ENCODE results near the gene CEP112. TPM values are rescaled to one million over a fixed set of nuclear protein-coding genes. Genes with fewer than 3 reads are reported as not detected.
A peak's percentile ranks its signal among the peaks of the same experiment; 100 is the strongest.

The CEP112 gene
- total and polyA plus RNA-seq, 2 of the 13 experiments (the other 11 are each of a cell fraction or from before 2014, with no cell fraction given): 1.2 to 3.4 TPM

GRCh38 chr17:65759532-65759931, 432.4 kb downstream of the CEP112 start:
- Histone ChIP-seq H3K9ac (ENCODE audit: insufficient read depth, low read depth, low read length) (no peak overlapping the region), H3K79me2 (ENCODE audit: insufficient read depth, low read length) (no peaks in the 10 kb centered on the region), H3K4me1 (ENCODE audit: insufficient read depth, low read length) (peaks cover 32% of the 10 kb centered on the region), H3K4me2 (ENCODE audit: low read depth, low read length) (peak overlapping the region; percentile 16; the same call in 1 of the 2 replicates), H3K27ac (ENCODE audit: extremely low read length, insufficient read depth, low read length) (peak overlapping the region; percentile 7), H3K36me3 (replicated peaks in 1 of 2; ENCODE audit: control insufficient read depth in 1 of 2, insufficient read depth in 2 of 2, low read length in 2 of 2) (no peaks in the 10 kb centered on the region), H3K27me3 (ENCODE audit: control insufficient read depth in 1 of 2, insufficient read depth in 2 of 2, low read length in 2 of 2) (no peaks in the 10 kb centered on the region), H2AFZ (ENCODE audit: low read length) (no peak overlapping the region), H3K4me3 (replicated peaks in 1 of 3; ENCODE audit: insufficient read depth in 1 of 3, low read depth in 2 of 3, low read length in 3 of 3) (no peak overlapping the region), H3K9me3 (ENCODE audit: low read length) (no peaks in the 10 kb centered on the region), H4K20me1 (ENCODE audit: insufficient read depth, low read length) (no peaks in the 10 kb centered on the region)
- WGBS (ENCODE audit: low lambda C conversion rate): 84% methylated on average over 4 of the region's 4 CpGs
- BruUV-seq (replicated peaks): no TSS peak
- intact Hi-C loops (cut with micrococcal nuclease; ENCODE audit: unreplicated experiment) (loop anchor here (1.0 to 10.0 kb wide), 2 partner anchors 9 to 65 kb away; no protein-coding TSS in a partner anchor), in situ Hi-C loops (cut with HindIII; ENCODE audit: extremely low pct_ligation_motif_present, low pct_unique_long_range_greater_than_20kb) (no loop called here)
- no peak for FAIRE-seq
- ChIA-PET POLR2A (no interaction called here), CTCF (ENCODE audit: low intra/inter-chr PET ratio, low total read pairs) (no interaction called here)
- peak; percentile 69 for DNase-seq (ENCODE audit: low spot score)
- ATAC-seq: no peak
- TF ChIP-seq FOXP1 (IDR thresholded peaks at IDR 0.05) (no peak), FOXP1 (CRISPR knock-in tag; IDR thresholded peaks at IDR 0.05) (peak; percentile 71), ZNF160 (CRISPR knock-in tag; IDR thresholded peaks at IDR 0.05) (no peak), NFIB (CRISPR knock-in tag; IDR thresholded peaks at IDR 0.05; ENCODE audit: borderline replicate concordance) (no peak), ZFP91 (CRISPR knock-in tag; IDR thresholded peaks at IDR 0.05; ENCODE audit: borderline replicate concordance) (no peak), MED1 (CRISPR knock-in tag; IDR thresholded peaks at IDR 0.05) (0 out of 2 replicates have a peak, but pooled peaks have one; percentile 25), LBX2 (CRISPR knock-in tag; IDR thresholded peaks at IDR 0.05; ENCODE audit: borderline replicate concordance) (no peak), ZNF44 (CRISPR knock-in tag; IDR thresholded peaks at IDR 0.05) (no peak), ZMAT3 (CRISPR knock-in tag; conservative IDR thresholded peaks at IDR 0.05) (no peak), FOXA3 (CRISPR knock-in tag; IDR thresholded peaks at IDR 0.05) (peak; percentile 61; the same call in 1 of the 2 replicates), BHLHE40 (IDR thresholded peaks at IDR 0.05; ENCODE audit: low read length) (no peak), ZNF251 (CRISPR knock-in tag; IDR thresholded peaks at IDR 0.05) (no peak), RFXANK (CRISPR knock-in tag; IDR thresholded peaks at IDR 0.05) (no peak), MXI1 (IDR thresholded peaks at IDR 0.05; ENCODE audit: borderline replicate concordance, low read depth, low read length) (no peak), FOXP4 (CRISPR knock-in tag; IDR thresholded peaks at IDR 0.05) (peak; percentile 55), NAIF1 (CRISPR knock-in tag; IDR thresholded peaks at IDR 0.05; ENCODE audit: borderline replicate concordance) (no peak), ISL2 (CRISPR knock-in tag; IDR thresholded peaks at IDR 0.05) (no peak), FOSL2 (CRISPR knock-in tag; IDR thresholded peaks at IDR 0.05) (no peak), CHCHD3 (CRISPR knock-in tag; IDR thresholded peaks at IDR 0.05) (no peak), RARA (CRISPR knock-in tag; IDR thresholded peaks at IDR 0.05) (peak; percentile 24; the same call in 1 of the 2 replicates), ZNF784 (CRISPR knock-in tag; IDR thresholded peaks at IDR 0.05; ENCODE audit: borderline replicate concordance) (no peak)

Data from HepG2 (cell line).